K562 (cell line): ENCODE data around the gene SH3BP5L. TPM values are rescaled to one million over a fixed set of nuclear protein-coding genes. Genes with fewer than 3 reads are reported as not detected.

Source experiments
- BHLHE40 ChIP-seq: IDR thresholded peaks from 2 replicates; pipeline ENCODE4 v1.6.1; 2011; ENCODE audit warnings: low read length, improper control_type of control experiment
- ETV6 ChIP-seq, 3 experiments: fragments of 150-350 bp in 1 of 3; sonication (generic) in 1 of 3; formaldehyde crosslinking in 1 of 3; IDR thresholded peaks; 2 replicates each; pipeline versions ENCODE4 v1.6.1 to v1.8.0; 2014 to 2022; ENCODE audit warnings: borderline replicate concordance in 2 of 3, low read depth in 2 of 3, antibody characterized with exemption in 1 of 3, low read length in 1 of 3, mild to moderate bottlenecking in 1 of 3, missing genetic modification reagents in 1 of 3
- HDAC6 ChIP-seq: IDR thresholded peaks from 2 replicates; pipeline ENCODE4 v1.6.1; 2012; ENCODE audit warnings: low read depth, mild to moderate bottlenecking, control low read depth, inconsistent platforms, low read length, moderate library complexity
- MTA2 ChIP-seq: fragments of 450-650 bp; IDR thresholded peaks from 2 replicates; pipeline ENCODE4 v1.6.1; 2016; ENCODE audit warnings: low read depth
- NBN ChIP-seq: fragments of 450-650 bp; IDR thresholded peaks from 2 replicates; pipeline ENCODE4 v1.6.1; 2016; ENCODE audit warnings: low read depth, mild to moderate bottlenecking
- NFIC ChIP-seq: fragments of 450-650 bp; IDR thresholded peaks from 2 replicates; pipeline ENCODE4 v1.6.1; 2017; ENCODE audit warnings: mild to moderate bottlenecking, inconsistent platforms
- POLR3G ChIP-seq: IDR thresholded peaks from 2 replicates; pipeline ENCODE4 v1.6.1; 2011; ENCODE audit not compliant: insufficient read length, insufficient replicate concordance; ENCODE audit errors: extremely low read depth
- PRPF4 ChIP-seq: fragments of 200-400 bp; formaldehyde crosslinking; IDR thresholded peaks from one replicate; pipeline ENCODE4 v1.6.1; 2017; ENCODE audit warnings: low read length, low read depth, mild to moderate bottlenecking; ENCODE audit not compliant: insufficient read depth, poor library complexity, severe bottlenecking
- RBM25 ChIP-seq: fragments of 200-400 bp; formaldehyde crosslinking; IDR thresholded peaks from 2 replicates; pipeline ENCODE4 v1.6.1; 2018; ENCODE audit warnings: low read length, low read depth, moderate library complexity; ENCODE audit not compliant: severe bottlenecking
- SP2 ChIP-seq: IDR thresholded peaks from 2 replicates; pipeline ENCODE4 v1.6.1; 2011; ENCODE audit warnings: mild to moderate bottlenecking, low read depth, low read length, moderate library complexity; ENCODE audit not compliant: poor library complexity, severe bottlenecking; ENCODE audit errors: extremely low read depth
- TRIM24 ChIP-seq, 2 experiments: fragments of 450-650 bp; IDR thresholded peaks; 2 replicates each; pipeline ENCODE4 v1.6.1; 2016
- ZNF584 ChIP-seq: fragments of 200-800 bp; sonication (Bioruptor generic); IDR thresholded peaks from 2 replicates; pipeline ENCODE4 v1.6.1; 2016; ENCODE audit warnings: low read depth, mild to moderate bottlenecking, missing genetic modification characterization, missing compliant biosample characterization
- polyA plus RNA-seq, 8 experiments: library from polyadenylated mRNA; depleted of rRNA in 4 of 8; stranded (reverse) in 5 of 8; unstranded in 3 of 8; fragments of >200 nt; fragmentation: Nextera tagmentation in 2 of 8; fragmentation: Illumina TruSeq in 1 of 8; extraction: Ambion mirVana in 2 of 8; extraction: Trizol in 1 of 8; gene quantifications; 2 replicates each; pipeline versions ENCODE4 v1.2.1 to v1.2.3, GENCODE V29; 2011 to 2014; ENCODE audit warnings: inconsistent platforms in 1 of 8, missing spikeins in 1 of 8
- total RNA-seq, 7 experiments: library from RNA; depleted of rRNA in 6 of 7; stranded (reverse); fragments of >200 nt in 6 of 7; fragmentation: Illumina TruSeq in 2 of 7; extraction: Trizol in 2 of 7; gene quantifications; 2 replicates each; pipeline versions ENCODE4 v1.2.1 to v1.2.3, GENCODE V29; 2011 to 2021; ENCODE audit warnings: low replicate concordance in 1 of 7
- TF ChIP-seq, protein P1 (sequence below): fragments of 250-450 bp; sonication (Bioruptor Pico); IDR thresholded peaks from 2 replicates; pipeline ENCODE4 v1.5.0; 2022; ENCODE audit warnings: mild to moderate bottlenecking
- TF ChIP-seq, protein P2 (sequence below): sonication (generic); formaldehyde crosslinking; IDR thresholded peaks from 2 replicates; pipeline ENCODE4 v1.9.0; 2022; ENCODE audit warnings: mild to moderate bottlenecking, missing genetic modification reagents
- TF ChIP-seq, protein P3 (sequence below): fragments of 450-650 bp; IDR thresholded peaks from 2 replicates; pipeline ENCODE4 v1.6.1; 2016; ENCODE audit warnings: missing biosample characterization, missing genetic modification characterization
- TF ChIP-seq, protein P4 (sequence below): fragments of 200-800 bp; sonication (Bioruptor generic); IDR thresholded peaks from 2 replicates; pipeline ENCODE4 v1.6.1; 2016; ENCODE audit warnings: missing genetic modification characterization, missing compliant biosample characterization

The SH3BP5L gene
- total and polyA plus RNA-seq, 9 of the 15 experiments (the other 6 are each of a cell fraction or from before 2014, with no cell fraction given): 1.9 to 26.5 (median 15.8) TPM

DNA sequence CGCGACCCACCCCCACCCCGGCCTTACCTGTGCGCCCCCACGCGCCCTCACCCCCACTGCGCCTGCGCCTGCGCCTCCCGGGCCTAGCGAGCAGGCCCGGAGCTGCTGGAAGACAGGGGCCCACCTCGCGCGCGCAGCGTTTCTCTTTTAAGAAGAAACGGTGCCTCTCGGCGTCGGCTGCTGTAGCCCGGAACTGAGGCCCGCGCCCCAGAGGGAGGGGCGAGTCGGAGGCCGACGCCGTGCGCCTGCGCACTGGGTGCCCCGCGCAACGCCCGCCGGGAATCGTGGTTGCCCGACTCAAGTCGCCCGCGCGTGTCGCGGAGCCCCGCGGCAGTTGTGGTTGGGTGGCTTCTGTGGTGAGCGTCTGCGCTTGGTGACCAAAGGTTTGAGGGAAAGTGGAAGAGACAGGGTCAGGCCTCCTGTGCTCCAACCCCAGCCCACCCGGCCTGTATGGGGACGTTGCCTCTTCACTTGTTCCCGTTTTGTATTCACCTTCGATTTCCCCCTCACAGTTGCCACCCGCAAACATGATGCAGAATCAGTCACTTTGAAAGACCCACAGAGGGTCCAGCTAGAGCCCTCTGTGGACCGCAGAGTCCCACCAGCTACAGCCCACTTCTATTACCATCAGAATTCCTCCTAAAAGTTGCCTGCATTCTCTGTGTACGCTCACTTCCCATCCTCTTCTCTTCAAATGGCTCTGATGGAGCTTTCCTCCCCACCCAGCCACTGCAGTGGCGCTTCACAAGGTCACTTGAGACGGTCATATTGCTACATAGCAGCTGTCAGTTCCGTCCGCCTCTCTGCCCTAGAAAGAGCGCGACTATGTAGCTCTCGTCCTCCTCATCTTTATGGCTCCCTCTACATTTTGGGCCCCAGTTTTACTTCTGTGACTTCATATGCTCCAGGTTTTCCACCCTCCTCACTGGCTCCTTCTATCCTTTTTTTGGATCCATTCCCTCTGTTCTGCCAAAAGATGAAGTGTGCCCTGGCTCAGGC, 33.5 kb upstream of the SH3BP5L start, which contains the start of gene ZNF692 (continued):
- TF ChIP-seq, protein P1, sequence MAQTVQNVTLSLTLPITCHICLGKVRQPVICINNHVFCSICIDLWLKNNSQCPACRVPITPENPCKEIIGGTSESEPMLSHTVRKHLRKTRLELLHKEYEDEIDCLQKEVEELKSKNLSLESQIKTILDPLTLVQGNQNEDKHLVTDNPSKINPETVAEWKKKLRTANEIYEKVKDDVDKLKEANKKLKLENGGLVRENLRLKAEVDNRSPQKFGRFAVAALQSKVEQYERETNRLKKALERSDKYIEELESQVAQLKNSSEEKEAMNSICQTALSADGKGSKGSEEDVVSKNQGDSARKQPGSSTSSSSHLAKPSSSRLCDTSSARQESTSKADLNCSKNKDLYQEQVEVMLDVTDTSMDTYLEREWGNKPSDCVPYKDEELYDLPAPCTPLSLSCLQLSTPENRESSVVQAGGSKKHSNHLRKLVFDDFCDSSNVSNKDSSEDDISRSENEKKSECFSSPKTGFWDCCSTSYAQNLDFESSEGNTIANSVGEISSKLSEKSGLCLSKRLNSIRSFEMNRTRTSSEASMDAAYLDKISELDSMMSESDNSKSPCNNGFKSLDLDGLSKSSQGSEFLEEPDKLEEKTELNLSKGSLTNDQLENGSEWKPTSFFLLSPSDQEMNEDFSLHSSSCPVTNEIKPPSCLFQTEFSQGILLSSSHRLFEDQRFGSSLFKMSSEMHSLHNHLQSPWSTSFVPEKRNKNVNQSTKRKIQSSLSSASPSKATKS (CRISPR knock-in tag): no peak
- TF ChIP-seq POLR3G (no peak), TRIM24 (IDR thresholded peaks at IDR 0.05) (no peak; a peak in 1 of 4 replicates), BHLHE40 (peak; percentile 49; the same call in 1 of the 2 replicates), NFIC (no peak; the same call in 1 of the 2 replicates), ZNF584 (CRISPR knock-in tag) (0 out of 2 replicates have a peak, but pooled peaks have one; percentile 32), SP2 (no peak), MTA2 (no peak), HDAC6 (no peak), NBN (no peak; the same call in 1 of the 2 replicates), RBM25 (no peak), ETV6 (IDR thresholded peaks at IDR 0.05; ENCODE audit: borderline replicate concordance in 1 of 2, low read depth in 2 of 2, low read length in 1 of 2) (no peak), ETV6 (CRISPR knock-in tag; IDR thresholded peaks at IDR 0.05; ENCODE audit: borderline replicate concordance) (no peak), PRPF4 (no peak)
- TF ChIP-seq, protein P2, sequence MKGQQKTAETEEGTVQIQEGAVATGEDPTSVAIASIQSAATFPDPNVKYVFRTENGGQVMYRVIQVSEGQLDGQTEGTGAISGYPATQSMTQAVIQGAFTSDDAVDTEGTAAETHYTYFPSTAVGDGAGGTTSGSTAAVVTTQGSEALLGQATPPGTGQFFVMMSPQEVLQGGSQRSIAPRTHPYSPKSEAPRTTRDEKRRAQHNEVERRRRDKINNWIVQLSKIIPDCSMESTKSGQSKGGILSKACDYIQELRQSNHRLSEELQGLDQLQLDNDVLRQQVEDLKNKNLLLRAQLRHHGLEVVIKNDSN: no peak
- TF ChIP-seq, protein P3, sequence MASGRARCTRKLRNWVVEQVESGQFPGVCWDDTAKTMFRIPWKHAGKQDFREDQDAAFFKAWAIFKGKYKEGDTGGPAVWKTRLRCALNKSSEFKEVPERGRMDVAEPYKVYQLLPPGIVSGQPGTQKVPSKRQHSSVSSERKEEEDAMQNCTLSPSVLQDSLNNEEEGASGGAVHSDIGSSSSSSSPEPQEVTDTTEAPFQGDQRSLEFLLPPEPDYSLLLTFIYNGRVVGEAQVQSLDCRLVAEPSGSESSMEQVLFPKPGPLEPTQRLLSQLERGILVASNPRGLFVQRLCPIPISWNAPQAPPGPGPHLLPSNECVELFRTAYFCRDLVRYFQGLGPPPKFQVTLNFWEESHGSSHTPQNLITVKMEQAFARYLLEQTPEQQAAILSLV (tag): peak; percentile 45; the same call in 1 of the 2 replicates
- TF ChIP-seq, protein P4, sequence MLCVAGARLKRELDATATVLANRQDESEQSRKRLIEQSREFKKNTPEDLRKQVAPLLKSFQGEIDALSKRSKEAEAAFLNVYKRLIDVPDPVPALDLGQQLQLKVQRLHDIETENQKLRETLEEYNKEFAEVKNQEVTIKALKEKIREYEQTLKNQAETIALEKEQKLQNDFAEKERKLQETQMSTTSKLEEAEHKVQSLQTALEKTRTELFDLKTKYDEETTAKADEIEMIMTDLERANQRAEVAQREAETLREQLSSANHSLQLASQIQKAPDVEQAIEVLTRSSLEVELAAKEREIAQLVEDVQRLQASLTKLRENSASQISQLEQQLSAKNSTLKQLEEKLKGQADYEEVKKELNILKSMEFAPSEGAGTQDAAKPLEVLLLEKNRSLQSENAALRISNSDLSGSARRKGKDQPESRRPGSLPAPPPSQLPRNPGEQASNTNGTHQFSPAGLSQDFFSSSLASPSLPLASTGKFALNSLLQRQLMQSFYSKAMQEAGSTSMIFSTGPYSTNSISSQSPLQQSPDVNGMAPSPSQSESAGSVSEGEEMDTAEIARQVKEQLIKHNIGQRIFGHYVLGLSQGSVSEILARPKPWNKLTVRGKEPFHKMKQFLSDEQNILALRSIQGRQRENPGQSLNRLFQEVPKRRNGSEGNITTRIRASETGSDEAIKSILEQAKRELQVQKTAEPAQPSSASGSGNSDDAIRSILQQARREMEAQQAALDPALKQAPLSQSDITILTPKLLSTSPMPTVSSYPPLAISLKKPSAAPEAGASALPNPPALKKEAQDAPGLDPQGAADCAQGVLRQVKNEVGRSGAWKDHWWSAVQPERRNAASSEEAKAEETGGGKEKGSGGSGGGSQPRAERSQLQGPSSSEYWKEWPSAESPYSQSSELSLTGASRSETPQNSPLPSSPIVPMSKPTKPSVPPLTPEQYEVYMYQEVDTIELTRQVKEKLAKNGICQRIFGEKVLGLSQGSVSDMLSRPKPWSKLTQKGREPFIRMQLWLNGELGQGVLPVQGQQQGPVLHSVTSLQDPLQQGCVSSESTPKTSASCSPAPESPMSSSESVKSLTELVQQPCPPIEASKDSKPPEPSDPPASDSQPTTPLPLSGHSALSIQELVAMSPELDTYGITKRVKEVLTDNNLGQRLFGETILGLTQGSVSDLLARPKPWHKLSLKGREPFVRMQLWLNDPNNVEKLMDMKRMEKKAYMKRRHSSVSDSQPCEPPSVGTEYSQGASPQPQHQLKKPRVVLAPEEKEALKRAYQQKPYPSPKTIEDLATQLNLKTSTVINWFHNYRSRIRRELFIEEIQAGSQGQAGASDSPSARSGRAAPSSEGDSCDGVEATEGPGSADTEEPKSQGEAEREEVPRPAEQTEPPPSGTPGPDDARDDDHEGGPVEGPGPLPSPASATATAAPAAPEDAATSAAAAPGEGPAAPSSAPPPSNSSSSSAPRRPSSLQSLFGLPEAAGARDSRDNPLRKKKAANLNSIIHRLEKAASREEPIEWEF: peak; percentile 49; the same call in 1 of the 2 replicates
